Activated CD4-positive, alpha-beta T cell treated with anti-CD3 and anti-CD28 coated beads, Interleukin-2, amount 10 ng/mL, durations not matched to agents 24 days and 14 days (primary cell): Measurements from ENCODE around the gene CHDH. TPM values are rescaled to one million over a fixed set of nuclear protein-coding genes. Genes with fewer than 3 reads are reported as not detected.

Experiments
- DNase-seq: peaks from one replicate; pipeline ENCODE4 v3.0.0; 2022
- H3K27ac Mint-ChIP-seq: one replicate; pipeline ENCODE4 v1.8.0; 2022; ENCODE audit warnings: mild to moderate bottlenecking, mixed read lengths
- H3K27me3 Mint-ChIP-seq: one replicate; pipeline ENCODE4 v1.8.0; 2022; ENCODE audit warnings: mixed read lengths
- H3K36me3 Mint-ChIP-seq: one replicate; pipeline ENCODE4 v1.8.0; 2022; ENCODE audit warnings: low read depth, mild to moderate bottlenecking, mixed read lengths
- H3K4me1 Mint-ChIP-seq: one replicate; pipeline ENCODE4 v1.8.0; 2021; ENCODE audit warnings: mixed read lengths
- H3K4me3 Mint-ChIP-seq: one replicate; pipeline ENCODE4 v1.8.0; 2022; ENCODE audit warnings: mild to moderate bottlenecking, moderate library complexity, mixed read lengths
- H3K9me3 Mint-ChIP-seq: one replicate; pipeline ENCODE4 v1.8.0; 2021; ENCODE audit warnings: mixed read lengths
- intact Hi-C: fragments of 100-400 bp; cut with micrococcal nuclease; formaldehyde crosslinking; loops from one replicate; pipeline ENCODE4 v1.15.1; 2023
- total RNA-seq: library from RNA; stranded (reverse); gene quantifications from 2 replicates; pipeline ENCODE4 v1.2.3, GENCODE V29; 2022

CHDH gene
- total RNA-seq, 1 donor from 2014 or later, result 0.75 TPM

DNA sequence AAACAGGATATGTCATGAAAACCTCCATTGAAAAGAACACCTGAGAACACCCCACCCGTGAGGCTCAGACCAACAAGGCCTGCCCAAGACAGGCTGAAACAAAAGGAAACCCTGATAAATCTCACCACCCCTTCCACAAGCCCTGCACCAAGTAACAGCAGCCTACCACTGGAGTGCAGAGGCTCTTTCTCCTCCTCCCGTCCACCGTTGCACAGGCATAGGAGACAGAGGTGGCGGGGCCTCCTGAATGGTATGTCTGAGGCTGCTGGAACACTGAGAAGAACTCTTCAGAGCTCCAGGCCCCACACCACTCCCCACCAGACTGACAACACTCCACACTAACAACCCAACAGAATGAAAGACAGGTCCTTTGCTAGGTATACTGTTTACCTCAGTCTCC, 21.4 kb downstream of the CHDH start:
- Mint-ChIP-seq H3K27me3 (peaks cover 16% of the 10 kb centered on the region), H3K4me1 (no peaks in the 10 kb centered on the region), H3K4me3 (no peak overlapping the region), H3K27ac (no peak overlapping the region), H3K9me3 (no peaks in the 10 kb centered on the region), H3K36me3 (no peaks in the 10 kb centered on the region)
- no peak for DNase-seq
- intact Hi-C loops, result no loop called here

DNA sequence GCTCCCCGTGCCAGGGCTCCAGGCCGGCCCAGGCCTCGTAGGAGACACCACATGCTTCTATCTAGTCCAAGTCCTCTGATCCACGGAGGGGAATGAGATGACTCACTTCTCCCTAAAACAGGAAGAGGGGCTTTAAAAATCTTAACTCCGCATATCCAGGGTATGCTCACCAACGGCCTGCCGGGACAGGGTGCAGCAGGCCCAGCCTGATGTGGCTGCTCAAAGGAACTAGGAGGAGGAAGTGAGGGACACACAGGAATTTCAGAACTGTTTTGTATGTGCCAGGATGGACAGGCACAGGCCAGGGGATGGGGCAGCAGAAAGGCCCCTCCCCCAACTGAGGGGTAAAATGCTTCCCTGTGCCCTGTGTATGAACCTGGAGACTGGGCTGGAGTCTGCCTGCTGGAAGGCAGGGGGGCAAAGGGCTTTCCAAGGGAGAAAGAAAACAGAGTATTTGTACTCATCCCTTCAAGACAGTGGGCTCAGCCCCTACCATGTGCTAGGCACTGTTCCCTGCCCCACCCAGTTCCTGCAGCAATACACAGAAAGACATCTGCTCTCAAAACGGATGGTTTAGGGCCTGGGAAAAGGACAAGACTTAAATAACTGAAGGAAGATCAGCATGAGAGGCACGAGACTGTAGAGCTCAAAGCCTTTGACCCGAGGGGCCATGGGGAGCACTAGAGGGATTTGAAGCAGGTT, 22.1 kb downstream of the CHDH start:
- intact Hi-C loops, result no loop called here
- no peak for DNase-seq
- H3K27me3 Mint-ChIP-seq, result peaks cover 16% of the 10 kb centered on the region
- H3K4me3 Mint-ChIP-seq, result no peak overlapping the region
- no peaks in the 10 kb centered on the region for H3K4me1 Mint-ChIP-seq
- no peaks in the 10 kb centered on the region for H3K36me3 Mint-ChIP-seq
- H3K27ac Mint-ChIP-seq, result no peak overlapping the region
- no peaks in the 10 kb centered on the region for H3K9me3 Mint-ChIP-seq

DNA sequence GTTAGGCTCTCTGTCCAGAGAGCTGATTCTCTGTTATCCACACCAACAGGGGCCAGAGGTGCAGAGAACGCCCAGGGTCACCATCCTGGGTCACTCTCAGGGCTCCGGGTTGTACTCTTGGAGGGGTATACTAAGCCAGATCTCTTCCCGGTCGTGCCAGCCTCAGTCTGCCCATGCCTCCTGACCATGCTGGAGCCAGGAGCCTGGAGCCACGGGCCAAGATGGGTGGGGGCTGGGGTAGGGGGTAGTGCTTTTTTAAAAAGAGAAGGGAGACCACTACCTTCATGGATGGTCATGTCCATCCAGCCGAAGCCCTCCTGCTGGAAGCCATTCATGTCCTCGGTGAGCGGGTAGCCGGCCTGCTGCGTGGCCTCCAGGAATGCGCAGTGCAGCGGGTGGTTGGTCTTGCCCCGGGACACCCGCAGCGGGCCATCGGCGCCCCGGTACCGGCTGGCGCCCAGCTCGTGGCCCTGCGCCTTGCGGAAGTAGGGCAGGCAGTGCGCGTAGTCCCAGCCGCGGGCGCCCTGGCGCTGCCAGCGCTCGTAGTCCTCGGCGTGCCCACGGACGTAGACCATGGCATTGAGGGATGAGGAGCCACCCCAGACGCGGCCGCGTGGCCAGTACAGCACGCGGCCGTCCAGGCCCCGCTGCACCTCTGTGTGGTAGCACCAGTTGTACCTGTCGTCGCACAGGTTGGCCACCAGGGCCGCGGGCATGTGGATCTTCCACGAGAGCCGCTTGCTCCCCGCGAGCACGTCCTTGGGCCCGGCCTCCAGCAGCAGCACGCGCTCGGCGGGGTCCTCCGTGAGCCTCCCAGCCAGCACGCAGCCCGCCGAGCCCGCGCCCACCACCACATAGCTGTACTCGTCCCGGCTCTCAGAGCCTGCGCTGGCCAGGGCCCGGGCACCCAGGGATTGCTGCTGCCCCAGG, 22.9 kb downstream of the CHDH start:
- DNase-seq, result no peak
- H3K9me3 Mint-ChIP-seq, result no peaks in the 10 kb centered on the region
- H3K36me3 Mint-ChIP-seq, result no peaks in the 10 kb centered on the region
- no peak overlapping the region for H3K27ac Mint-ChIP-seq
- intact Hi-C loops, result no loop called here
- H3K4me1 Mint-ChIP-seq, result no peaks in the 10 kb centered on the region
- no peak overlapping the region for H3K4me3 Mint-ChIP-seq
- peaks cover 13% of the 10 kb centered on the region for H3K27me3 Mint-ChIP-seq

DNA sequence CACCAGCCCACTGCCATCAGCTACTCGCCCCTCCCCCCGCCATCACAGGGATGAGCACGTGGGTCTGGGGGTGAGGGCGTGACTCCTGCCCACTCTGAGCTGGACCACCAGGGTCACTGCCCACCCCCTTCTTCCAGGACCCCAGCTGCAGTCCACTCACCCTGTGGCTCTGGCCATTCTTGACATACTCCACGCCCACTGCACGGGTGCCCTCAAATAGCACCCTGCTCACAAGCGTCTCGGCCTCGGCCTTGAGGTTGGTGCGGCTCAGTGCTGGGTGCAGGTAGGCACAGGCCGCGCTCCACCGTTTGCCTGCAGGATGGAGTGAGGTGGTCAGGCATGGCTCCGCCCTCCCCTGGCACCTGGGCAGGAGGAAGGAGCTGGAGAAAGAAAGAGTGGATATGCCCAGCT, 23.9 kb downstream of the CHDH start:
- no peaks in the 10 kb centered on the region for H3K36me3 Mint-ChIP-seq
- DNase-seq, result no peak
- H3K27me3 Mint-ChIP-seq, result peaks cover 13% of the 10 kb centered on the region
- H3K27ac Mint-ChIP-seq, result no peak overlapping the region
- no peaks in the 10 kb centered on the region for H3K4me1 Mint-ChIP-seq
- intact Hi-C loops, result no loop called here
- no peak overlapping the region for H3K4me3 Mint-ChIP-seq
- no peaks in the 10 kb centered on the region for H3K9me3 Mint-ChIP-seq

DNA sequence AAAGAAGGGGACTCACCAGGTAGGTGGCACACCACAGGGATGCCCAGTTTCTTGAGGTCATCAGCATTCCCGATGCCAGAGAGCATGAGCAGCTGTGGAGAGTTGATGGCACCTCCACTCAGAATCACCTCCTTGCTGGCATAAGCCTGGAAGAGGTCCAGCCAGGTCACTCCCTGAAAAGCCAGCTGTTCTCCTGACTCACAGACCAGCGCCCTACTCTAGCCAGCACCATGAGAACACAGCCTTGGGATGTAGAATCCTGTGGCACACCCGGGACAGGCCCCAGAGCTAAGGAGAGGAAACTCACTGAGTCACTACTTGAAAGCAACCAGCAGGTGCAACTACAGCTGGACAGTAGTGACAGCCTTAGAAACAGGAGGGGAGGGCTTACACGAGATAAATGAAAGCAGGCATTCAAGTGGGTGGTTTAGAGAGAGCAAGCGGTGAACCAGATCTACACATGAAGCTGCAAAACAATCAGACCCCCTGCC, 24.5 kb downstream of the CHDH start:
- peaks cover 10% of the 10 kb centered on the region for H3K27me3 Mint-ChIP-seq
- H3K4me1 Mint-ChIP-seq, result no peaks in the 10 kb centered on the region
- no peak overlapping the region for H3K4me3 Mint-ChIP-seq
- no peak for DNase-seq
- no peaks in the 10 kb centered on the region for H3K9me3 Mint-ChIP-seq
- H3K36me3 Mint-ChIP-seq, result no peaks in the 10 kb centered on the region
- intact Hi-C loops, result no loop called here
- H3K27ac Mint-ChIP-seq, result no peak overlapping the region

DNA sequence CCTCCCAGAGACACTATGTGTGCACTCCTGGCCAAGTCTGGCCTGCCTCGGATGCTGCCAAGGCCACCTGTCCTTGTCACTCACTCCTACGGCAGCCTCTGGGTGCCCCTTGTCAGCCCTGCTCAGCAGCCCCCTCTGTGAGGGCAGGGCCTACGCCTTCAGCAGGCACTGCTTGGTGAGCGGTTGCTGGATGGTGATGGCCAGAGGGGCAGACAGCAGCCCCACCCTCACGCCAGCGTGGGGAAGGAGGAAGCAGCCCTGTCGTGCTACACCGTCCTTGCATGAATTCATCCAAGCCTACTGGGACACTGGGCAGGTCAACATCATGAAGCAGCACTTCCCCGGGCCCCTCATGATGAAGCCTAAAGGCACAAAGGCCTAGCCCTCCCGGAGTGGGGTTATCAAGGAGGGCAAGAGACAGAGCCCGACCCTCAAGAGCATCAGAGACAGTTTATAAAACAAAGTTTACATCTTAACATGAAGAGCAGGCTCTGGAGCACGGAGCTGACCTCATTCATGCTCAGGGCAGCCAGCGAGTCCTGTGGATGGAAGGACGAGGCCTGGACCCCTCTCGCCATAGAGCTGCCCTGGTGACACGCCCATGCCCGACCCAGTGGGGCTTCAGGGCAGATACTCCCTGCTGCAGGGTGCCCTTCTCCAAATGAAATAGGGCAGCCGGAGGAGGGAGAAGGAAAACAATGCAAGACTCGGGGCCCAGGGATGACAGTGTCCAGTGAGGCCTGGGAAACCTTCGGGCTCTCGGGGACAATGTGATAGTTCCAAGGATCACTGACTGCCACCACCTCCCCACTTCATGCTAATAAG, 25.3 kb downstream of the CHDH start:
- H3K4me1 Mint-ChIP-seq, result no peaks in the 10 kb centered on the region
- H3K27me3 Mint-ChIP-seq, result peaks cover 7% of the 10 kb centered on the region
- intact Hi-C loops, result no loop called here
- DNase-seq, result no peak
- H3K4me3 Mint-ChIP-seq, result no peak overlapping the region
- H3K36me3 Mint-ChIP-seq, result no peaks in the 10 kb centered on the region
- no peak overlapping the region for H3K27ac Mint-ChIP-seq
- H3K9me3 Mint-ChIP-seq, result no peaks in the 10 kb centered on the region

DNA sequence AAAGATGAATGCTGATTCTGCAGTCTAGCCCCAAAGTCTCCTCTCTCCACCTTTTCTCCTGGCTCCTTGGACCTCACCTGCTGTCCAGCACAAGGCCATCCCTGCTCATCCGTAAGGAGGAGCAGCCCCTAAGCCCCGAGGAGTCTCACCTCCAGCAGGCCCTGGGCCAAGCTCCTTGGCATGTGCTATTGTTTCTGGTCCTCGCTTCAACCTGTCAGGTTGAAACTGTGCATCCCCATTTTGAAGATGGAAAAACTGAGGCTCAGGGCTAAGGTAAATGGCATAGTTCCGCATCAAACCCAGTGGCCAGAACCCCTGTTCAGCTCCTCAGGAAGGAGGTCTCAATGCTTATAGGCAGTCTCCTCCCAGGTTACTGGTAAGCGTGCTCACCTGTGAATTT, 26.1 kb downstream of the CHDH start:
- intact Hi-C loops, result no loop called here
- Mint-ChIP-seq H3K36me3 (no peaks in the 10 kb centered on the region), H3K9me3 (no peaks in the 10 kb centered on the region)

DNA sequence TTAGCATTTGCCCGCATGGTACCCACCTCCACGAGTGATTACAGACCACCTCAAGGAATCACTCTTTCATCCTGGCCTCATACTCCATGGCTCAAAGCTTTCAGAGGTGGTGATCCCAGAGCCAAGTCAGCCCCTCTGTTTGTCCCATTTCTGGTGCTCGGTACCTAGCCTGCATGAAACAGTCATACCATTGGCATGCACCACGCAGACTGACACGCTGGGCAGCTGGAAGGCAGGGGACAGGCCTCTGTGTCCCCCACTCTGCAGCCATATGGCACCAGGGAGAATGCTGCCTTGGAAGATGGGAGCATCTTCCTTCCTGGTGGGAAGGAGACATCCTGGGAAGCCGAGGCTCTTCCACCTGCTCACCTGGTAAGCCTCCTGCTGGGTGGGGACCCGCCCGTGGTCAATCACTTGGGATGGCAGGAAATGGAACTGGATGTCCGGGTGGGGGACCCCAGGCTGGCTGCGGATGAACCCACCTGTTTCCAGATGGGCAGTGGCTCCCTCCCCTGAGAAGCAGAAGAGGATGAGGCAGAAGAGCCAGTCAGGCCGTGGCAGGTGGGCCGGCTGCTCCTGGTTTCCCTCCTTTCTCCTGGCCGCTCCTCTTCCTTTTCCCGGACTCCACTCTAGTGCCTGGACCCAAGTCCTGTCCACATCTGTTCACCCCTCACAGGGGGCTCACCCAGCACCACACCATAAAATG, 26.9 kb downstream of the CHDH start:
- no peaks in the 10 kb centered on the region for H3K36me3 Mint-ChIP-seq
- intact Hi-C loops, result no loop called here
- H3K4me1 Mint-ChIP-seq, result no peaks in the 10 kb centered on the region
- H3K4me3 Mint-ChIP-seq, result no peak overlapping the region
- no peak overlapping the region for H3K27ac Mint-ChIP-seq
- no peak for DNase-seq
- no peaks in the 10 kb centered on the region for H3K9me3 Mint-ChIP-seq
- no peaks in the 10 kb centered on the region for H3K27me3 Mint-ChIP-seq

More for the DNA sequence above, 26.1 kb downstream of the CHDH start:
- Mint-ChIP-seq H3K27ac (no peak overlapping the region), H3K27me3 (peaks cover 5% of the 10 kb centered on the region), H3K4me1 (no peaks in the 10 kb centered on the region), H3K4me3 (no peak overlapping the region)
- no peak for DNase-seq

DNA sequence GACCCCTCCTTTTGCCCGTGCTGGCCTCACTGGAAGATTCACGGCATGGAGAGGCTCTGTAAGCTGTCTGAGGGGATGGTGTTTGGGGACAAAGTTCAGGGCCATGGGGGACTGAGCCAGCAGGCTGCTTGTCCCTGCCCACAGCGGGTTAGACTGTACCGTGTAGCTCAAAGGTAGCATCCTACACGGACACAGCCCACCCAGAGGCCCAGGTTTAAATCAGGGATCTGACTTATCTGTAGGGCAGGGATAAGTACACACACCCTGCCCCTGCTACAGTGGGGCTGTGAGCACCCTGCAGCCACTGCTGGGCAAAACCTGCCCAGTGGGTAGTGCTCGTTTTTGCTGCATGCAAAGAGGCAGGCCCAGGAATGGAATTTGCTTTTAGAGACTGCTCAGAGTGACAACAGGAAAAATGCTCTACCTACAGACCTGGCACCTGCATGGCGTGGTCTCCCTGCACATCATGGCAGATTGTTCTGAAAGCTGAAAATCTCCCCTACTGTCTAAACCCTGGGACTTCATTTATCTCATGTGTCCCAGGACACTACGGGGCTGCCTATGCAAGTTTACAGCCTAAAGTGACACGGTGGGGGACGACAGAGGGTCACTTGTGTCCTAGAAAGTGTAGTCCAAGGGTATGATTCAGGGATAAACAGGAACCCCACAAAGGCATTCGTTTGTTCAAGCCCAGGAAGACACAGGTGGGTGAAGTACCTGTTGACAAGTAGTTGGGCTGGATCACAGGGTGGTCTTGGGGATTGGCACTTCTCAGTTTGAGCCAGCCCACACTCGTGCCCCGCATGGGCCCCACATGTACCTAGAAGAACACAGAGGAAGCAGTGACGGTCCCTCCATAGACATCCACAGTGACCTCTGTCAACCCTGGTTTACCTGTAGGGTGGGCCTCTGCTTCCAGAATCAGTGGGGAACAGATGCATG, 27.7 kb downstream of the CHDH start:
- no peaks in the 10 kb centered on the region for H3K27me3 Mint-ChIP-seq
- H3K36me3 Mint-ChIP-seq, result no peaks in the 10 kb centered on the region
- no peaks in the 10 kb centered on the region for H3K9me3 Mint-ChIP-seq
- intact Hi-C loops, result no loop called here
- H3K27ac Mint-ChIP-seq, result no peak overlapping the region
- no peak for DNase-seq
- H3K4me1 Mint-ChIP-seq, result no peaks in the 10 kb centered on the region
- no peak overlapping the region for H3K4me3 Mint-ChIP-seq

DNA sequence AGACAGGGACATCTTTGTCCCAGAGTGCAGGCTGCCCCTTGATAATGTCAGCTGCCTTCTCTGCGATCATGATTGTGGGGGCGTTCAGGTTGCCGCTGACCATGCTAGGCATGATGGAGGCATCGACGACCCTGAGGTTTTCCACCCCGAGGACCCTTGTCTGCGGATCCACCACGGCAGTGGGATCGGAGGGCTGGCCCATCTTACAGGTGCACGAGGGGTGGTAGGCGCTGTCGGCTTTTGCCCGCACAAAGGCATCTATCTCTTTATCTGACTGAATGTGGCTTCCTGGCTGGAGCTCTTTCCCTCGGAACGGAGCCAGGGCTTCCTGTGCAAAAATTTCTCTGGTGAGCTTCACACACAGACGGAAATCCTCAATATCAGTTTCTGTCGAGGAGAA, 28.4 kb downstream of the CHDH start:
- Mint-ChIP-seq H3K9me3 (no peaks in the 10 kb centered on the region), H3K27ac (no peak overlapping the region), H3K4me1 (no peaks in the 10 kb centered on the region), H3K27me3 (no peaks in the 10 kb centered on the region), H3K4me3 (no peak overlapping the region), H3K36me3 (no peaks in the 10 kb centered on the region)
- DNase-seq, result no peak
- intact Hi-C loops, result no loop called here

DNA sequence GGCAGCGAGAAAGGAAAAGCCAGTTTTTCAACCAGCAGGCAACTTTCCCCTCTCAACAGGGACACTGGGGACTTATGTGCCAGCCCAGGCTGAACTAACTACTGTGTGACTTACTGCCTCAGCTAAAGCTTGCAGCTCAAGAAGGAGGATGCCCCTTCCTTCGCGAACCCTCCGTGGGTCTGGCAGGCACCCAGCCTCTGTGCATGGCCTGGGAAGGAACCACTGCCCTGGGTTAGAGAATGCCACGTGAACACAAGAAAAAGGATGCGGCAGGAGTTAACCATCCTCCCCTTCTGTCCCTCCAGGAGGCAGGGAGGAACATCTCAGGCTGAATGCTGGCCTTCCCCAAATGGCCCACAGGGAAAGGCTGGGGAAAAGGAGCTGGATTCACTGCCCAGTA, 29.0 kb downstream of the CHDH start:
- Mint-ChIP-seq H3K9me3 (no peaks in the 10 kb centered on the region), H3K36me3 (no peaks in the 10 kb centered on the region), H3K27ac (no peak overlapping the region), H3K4me1 (no peaks in the 10 kb centered on the region), H3K4me3 (no peak overlapping the region), H3K27me3 (no peaks in the 10 kb centered on the region)
- intact Hi-C loops, result no loop called here
- no peak for DNase-seq

DNA sequence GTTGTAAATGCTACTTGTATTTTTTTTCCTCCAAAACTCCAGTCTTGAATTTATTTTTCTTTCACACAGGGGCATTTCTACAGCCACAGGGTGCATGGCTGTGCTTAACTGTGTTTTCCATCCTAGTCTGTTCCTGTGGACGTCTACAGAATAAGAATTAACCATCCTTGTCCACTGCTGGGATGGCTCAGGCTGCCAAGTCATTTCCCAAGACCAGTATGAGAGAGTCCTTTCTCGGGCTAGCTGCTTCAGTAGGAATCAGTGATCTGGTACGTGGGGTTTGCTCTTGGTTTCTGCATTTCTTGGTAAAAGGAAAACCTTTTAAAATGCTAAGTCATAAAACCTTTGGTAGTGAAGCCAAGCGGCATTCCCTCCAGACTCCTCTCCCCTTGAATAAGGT, 29.8 kb downstream of the CHDH start:
- no peaks in the 10 kb centered on the region for H3K9me3 Mint-ChIP-seq
- H3K4me1 Mint-ChIP-seq, result no peaks in the 10 kb centered on the region
- no peaks in the 10 kb centered on the region for H3K27me3 Mint-ChIP-seq
- no peak for DNase-seq
- no peak overlapping the region for H3K27ac Mint-ChIP-seq
- no peak overlapping the region for H3K4me3 Mint-ChIP-seq
- no peaks in the 10 kb centered on the region for H3K36me3 Mint-ChIP-seq
- intact Hi-C loops, result no loop called here
